ENCODE results near the gene FAM25G. TPM values are rescaled to one million over a fixed set of nuclear protein-coding genes. Genes with fewer than 3 reads are reported as not detected.

Gene FAM25G
- not detected in 2 replicates for total RNA-seq

DNA sequence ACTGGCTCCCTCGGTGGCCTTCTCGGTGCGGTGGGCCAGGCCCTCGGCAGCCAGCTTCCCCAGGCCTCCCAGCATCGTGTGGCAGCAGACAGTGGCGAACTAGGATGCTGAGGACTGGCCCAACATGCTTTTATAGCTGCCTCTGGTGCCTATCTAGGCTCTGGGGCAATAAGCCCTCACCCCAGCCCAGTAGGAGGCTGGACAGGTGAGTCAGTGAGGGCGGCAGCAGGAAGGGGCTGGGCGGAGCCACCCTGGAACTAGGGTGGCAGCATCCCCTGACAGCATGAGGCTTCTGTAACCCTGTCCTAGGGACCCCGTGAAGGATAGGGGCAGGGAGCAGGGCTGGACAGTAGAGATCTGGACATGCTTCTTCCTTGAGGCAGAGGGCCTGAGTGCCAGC lies at the start of gene FAM25G:
Gene FAM25G, minus strand, starts transcription at position 101 of the 400 bp plus-strand sequence. Its CDS starts 26 bp downstream, at position 75.

DNA sequence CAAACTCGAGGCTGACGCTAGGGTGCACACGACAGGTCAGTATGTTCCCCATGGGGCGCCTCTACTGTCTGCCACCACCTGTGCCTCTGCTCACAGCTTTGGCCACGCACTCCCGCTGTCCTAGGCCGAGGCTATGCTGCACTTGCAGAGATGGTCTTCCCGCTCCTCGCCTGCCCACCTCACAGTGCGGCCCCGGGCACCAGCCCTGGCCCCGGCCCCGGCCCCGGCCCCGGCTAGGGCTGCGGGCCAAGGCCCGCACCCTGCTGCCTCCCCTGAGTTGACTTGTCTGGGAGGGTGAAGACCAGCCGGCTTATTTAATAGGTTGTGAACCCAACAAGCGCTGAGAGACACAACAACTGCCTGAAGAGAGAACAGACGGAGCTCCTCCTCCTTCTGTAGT lies 32.0 kb upstream of the FAM25G start, which contains the start of gene AGAP9:
Gene AGAP9, minus strand, starts transcription at position 164 of the 400 bp plus-strand sequence. Its CDS starts 112 bp downstream, at position 52.

DNA sequence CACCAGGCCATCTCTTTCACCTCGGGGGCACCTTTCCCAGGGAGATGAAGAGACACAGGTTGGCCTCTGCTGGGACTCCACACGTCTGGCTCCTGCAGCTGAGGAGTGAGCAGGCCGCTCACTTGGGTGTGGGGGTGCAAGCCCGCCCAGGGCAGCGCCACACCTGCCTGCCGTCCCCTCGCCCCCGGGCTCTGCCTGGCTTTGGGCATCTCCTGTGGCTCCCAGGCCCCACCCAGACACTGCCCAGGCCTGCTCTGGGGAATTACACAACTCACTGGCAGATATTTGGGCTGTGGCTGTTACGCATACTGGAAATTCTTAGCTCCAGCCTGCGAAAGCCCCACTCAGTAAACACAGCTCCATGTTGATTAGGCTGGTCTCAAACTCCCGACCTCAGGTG lies 7.6 kb downstream of the FAM25G start, which contains the start of gene ANXA8:
Gene ANXA8, minus strand, starts transcription at position 193 of the 400 bp plus-strand sequence. Its CDS starts 182 bp downstream, at position 11.

Other genes with a start within 250 kb of the FAM25G start
- gene GDF10, start 191.5 kb downstream of the FAM25G start, total RNA-seq: under 0.01 TPM in 1 of 2 replicates, not detected in the other
- not detected in 2 replicates for gene GDF2, start 169.2 kb downstream of the FAM25G start, total RNA-seq
- gene RBP3, start 143.3 kb downstream of the FAM25G start, total RNA-seq: not detected in 2 replicates
- gene ZNF488, start 107.4 kb downstream of the FAM25G start, total RNA-seq: 0.17 and 0.45 TPM in 2 replicates
- 0.30 TPM in 1 of 2 replicates, not detected in the other for gene ANXA8, start 7.6 kb downstream of the FAM25G start, total RNA-seq
- 2.0 and 2.1 TPM in 2 replicates for gene AGAP9, start 31.9 kb upstream of the FAM25G start, total RNA-seq

Data from bronchus fibroblast of lung (primary cell).